Cardiac fibroblast (primary cell): Measurements from ENCODE around the gene LCN15.
"Not testable (repeated sequence)": the region's sequence is repeated elsewhere in the genome, so short reads cannot be mapped to it uniquely, and the experiment has no call there.

Experiments used
- DNase-seq, 2 donors: peaks; one replicate each; pipeline versions ENCODE4 v3.0.0 to v3.0.0-alpha.2; 2010; ENCODE audit warnings: low read depth in 2 of 2
- H3K4me3 ChIP-seq, 2 donors: replicated peaks in 1 of 2; 1 replicate in 1 of 2; 2 replicates in 1 of 2; pipeline ENCODE4 v1.5.1; 2011; ENCODE audit warnings: low read depth in 2 of 2, low read length in 2 of 2, mild to moderate bottlenecking in 2 of 2, moderate library complexity in 1 of 2
- TF ChIP-seq, protein P1 (sequence below): IDR thresholded peaks from one replicate; pipeline ENCODE4 v1.5.1; 2011; ENCODE audit warnings: low read depth, mild to moderate bottlenecking, low read length, inconsistent platforms

LCN15 gene

DNA sequence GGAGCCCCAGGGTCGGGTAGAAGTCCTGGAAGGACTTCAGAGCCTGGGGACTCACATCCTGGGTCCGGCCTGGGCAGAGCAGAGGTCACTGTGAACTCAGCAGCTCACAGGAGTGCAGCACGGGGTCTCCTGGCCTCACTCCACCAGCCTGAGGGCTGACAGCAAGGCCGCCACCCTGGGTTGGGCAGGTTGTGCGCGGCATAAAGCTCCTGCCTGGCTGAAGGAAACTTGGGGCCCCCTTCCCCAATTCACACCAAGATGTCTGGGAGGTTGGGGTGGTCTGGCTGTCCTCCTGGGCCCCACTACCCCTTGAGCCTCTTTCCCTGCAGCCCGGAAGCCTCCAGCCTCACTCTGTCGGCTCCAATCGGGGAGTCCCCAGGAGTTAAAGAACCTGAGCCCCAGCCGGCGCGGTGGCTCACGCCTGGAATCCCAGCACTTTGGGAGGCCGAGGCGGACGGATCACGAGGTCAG, 2.1 kb downstream of the LCN15 start:
- no peak overlapping the region for H3K4me3 ChIP-seq
- DNase-seq, result no peak
- TF ChIP-seq, protein P1, sequence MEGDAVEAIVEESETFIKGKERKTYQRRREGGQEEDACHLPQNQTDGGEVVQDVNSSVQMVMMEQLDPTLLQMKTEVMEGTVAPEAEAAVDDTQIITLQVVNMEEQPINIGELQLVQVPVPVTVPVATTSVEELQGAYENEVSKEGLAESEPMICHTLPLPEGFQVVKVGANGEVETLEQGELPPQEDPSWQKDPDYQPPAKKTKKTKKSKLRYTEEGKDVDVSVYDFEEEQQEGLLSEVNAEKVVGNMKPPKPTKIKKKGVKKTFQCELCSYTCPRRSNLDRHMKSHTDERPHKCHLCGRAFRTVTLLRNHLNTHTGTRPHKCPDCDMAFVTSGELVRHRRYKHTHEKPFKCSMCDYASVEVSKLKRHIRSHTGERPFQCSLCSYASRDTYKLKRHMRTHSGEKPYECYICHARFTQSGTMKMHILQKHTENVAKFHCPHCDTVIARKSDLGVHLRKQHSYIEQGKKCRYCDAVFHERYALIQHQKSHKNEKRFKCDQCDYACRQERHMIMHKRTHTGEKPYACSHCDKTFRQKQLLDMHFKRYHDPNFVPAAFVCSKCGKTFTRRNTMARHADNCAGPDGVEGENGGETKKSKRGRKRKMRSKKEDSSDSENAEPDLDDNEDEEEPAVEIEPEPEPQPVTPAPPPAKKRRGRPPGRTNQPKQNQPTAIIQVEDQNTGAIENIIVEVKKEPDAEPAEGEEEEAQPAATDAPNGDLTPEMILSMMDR, result no peak

DNA sequence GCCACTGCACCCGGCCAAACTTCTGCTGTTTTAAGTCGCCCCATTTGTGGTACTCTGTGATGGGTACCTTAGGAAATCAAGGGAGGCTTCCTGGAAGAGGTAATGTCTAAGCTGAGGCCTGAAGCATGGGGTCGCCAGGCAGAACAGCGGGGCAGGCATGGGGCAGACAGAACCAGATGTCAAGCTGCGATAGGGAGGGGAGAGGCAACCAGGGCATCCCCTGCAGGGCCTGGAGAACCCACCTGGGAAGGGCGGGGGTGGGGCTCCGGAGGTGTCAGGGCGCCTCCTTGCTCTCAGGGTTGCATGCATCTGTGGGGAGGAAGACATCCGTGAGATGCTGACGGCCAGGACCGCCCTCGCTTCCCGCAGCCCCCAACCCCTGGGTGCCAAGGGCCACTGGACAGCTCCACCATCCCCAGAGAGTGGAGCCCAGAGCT, 2.8 kb downstream of the LCN15 start:
- no peak overlapping the region for H3K4me3 ChIP-seq
- DNase-seq, result no peak
- TF ChIP-seq, protein P1, result no peak

DNA sequence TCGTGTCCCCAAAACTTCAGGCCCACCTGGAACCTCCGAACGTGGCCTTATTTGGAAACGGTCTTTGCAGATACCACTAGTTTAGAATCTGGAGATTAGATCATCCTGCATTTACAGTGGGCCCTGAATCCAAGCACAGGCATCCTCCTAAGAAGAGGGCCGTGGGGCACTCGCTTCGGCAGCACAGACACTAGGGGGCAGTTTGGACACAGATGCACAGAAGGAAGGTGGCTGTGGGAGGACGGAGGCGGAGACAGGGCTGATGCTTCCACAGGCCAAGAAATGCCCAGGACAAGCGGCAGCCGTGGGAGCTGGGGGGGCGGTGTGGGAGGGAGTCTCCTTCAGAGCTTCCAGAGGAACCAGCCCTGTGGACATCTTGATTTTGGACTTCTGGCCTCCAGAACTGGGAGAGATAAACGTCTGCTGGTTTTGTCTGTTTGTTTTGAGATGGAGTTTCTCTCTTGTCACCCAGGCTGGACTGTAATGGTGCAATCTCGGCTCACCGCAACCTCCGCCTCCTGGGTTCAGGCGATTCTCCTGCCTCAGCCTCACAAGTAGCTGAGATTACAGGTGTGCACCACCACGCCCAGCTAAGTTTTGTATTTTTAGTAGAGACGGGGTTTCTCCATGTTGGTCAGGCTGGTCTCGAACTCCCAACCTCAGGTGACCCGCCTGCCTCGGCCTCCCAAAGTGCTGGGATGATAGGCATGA, 3.3 kb downstream of the LCN15 start:
- TF ChIP-seq, protein P1, result peak; percentile 79
- DNase-seq, result peak; percentile 67 to 76
- not testable (repeated sequence) for H3K4me3 ChIP-seq

DNA sequence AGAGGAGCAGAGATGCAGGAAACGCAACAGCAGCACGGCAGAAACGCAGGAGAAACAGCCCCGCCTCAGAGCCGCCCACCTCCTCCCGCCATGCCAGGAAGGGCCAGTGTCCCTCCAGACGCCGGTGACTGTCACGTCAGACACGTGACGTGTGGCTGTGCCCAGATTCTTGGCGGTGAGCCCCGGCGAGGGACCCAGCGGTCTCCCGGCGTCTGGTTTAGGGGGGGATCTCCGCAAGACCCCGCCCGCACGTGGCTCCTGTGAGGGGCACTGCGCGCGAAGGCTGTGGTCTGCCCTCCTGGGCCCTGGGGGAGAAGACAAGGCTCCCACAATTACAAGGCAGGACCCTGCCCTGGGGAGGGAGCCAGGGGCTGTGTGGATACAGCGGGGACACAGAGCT, 3.9 kb downstream of the LCN15 start:
- no peak for DNase-seq
- TF ChIP-seq, protein P1, result no peak
- no peak overlapping the region for H3K4me3 ChIP-seq

DNA sequence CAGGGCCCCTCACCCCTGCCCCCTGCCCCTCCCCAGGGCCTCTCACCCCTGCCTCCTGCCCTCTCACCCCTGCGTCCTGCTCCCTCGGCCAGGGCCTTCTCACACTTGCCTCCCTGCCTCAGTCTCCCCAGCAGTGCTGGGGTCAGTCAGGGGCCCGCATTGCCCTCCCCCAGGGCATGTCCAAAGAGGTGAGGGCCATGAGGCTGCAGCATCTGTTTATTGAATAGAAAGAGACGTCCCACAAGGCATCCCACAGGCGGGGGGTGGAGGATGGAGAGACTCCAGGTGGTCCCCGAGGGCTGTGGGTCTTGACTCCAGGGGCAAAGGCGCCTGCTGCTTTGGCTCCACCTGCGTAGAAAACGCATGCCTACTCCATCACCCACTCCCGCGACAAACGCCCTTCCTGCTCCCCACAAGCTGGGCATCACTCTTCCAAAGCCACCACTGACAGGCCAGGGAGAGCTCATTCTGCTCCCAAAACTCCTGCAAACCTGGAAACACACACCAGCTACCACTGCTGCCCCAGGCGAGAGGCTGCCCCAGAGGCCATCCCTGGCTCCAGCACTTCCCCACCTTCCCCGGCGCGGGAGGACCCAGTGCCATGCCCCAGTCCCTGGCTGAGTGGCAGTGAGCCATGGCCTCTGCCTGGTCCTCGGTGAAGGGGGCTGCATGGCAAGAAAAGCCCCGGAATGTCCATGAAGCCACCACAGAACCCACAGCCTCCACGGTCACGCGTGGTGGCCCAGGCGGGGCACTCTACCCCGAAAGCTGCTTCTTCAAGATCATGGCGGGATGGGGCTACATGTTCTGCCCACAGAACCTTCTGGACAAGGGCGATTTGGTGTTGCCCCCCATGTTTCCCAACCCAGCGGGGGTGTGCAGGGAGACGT, 4.6 kb downstream of the LCN15 start:
- H3K4me3 ChIP-seq, result no peak overlapping the region
- no peak for DNase-seq
- TF ChIP-seq, protein P1, result no peak

DNA sequence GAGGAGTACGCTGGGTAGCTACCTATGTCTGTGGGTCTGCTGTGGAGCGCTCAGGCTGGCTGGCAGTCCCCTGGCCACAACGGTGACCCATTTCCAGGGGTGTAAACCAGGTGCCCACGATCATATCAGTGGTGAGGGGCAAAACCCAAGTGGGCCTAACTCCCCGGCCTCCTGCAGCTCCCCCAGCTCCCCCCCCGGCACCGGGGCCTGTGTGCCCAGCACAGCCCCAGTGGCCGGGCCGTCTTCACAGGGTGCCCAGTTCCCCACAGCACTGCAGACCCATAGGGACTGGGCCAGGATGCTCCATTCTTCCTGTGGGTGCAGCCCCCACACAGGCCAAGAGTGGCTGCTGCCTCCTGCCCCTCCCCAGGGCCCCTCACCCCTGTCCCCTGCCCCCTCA, 5.3 kb downstream of the LCN15 start:
- H3K4me3 ChIP-seq, result no peak overlapping the region
- no peak for DNase-seq
- TF ChIP-seq, protein P1, result no peak
